ENCODE results near the gene SYTL3. TPM values are rescaled to one million over a fixed set of nuclear protein-coding genes. Genes with fewer than 3 reads are reported as not detected.

Gene SYTL3
- polyA plus RNA-seq, 1 of the 3 experiments (the other 2 are of a cell fraction): 2.3 TPM

DNA sequence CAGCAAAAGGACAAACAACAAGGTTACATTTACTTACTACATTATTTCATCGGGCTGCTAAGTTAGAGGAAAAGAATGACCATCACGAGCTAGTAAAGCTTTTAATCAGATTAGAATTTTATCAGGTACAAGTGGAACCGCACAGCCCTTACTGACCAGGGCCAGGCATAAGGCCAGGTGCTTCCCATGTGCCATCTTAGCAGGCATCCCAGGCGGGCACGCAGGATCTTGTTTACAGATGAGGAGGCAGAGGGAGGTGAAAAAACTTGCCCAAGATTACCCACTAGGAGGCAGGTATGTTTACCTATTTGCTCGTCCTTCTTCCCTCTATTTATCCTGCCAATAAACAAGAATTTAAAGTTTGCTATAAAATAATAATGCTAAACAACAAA is 158.6 kb downstream of the SYTL3 start:
- Histone ChIP-seq H3K9ac (no peak overlapping the region), H3K9me2 (no peaks in the 10 kb centered on the region), H2AFZ (ENCODE audit: low read depth) (no peak overlapping the region), H3F3A (replicated peaks; ENCODE audit: insufficient read depth) (peaks cover 3% of the 10 kb centered on the region), H3K27ac (ENCODE audit: low read depth in 2 of 2, low read length in 1 of 2) (no peak overlapping the region), H4K20me1 (ENCODE audit: insufficient read depth) (peaks cover 9% of the 10 kb centered on the region), H3K4me1 (ENCODE audit: control insufficient read depth in 1 of 2, insufficient read depth in 2 of 2, low read depth in 1 of 2, low read length in 1 of 2) (peaks cover 4 to 9% of the 10 kb centered on the region in 2 experiments; a peak in 3 of 4 replicates), H3K4me3 (ENCODE audit: low read depth in 2 of 2, low read length in 1 of 2) (no peak overlapping the region), H3K36me3 (replicated peaks in 1 of 2; ENCODE audit: control insufficient read depth in 1 of 2, insufficient read depth in 2 of 2, low read length in 1 of 2) (peaks cover 18 to 31% of the 10 kb centered on the region in 2 experiments), H3K9me3 (no peaks in the 10 kb centered on the region; the same call in 1 of the 2 replicates), H3K4me2 (no peak overlapping the region), H3K79me2 (ENCODE audit: insufficient read depth) (peaks cover 95% of the 10 kb centered on the region), H3K27me3 (ENCODE audit: insufficient read depth) (no peaks in the 10 kb centered on the region)
- POLR2A ChIA-PET: no interaction called here
- TF ChIP-seq RFX5 (IDR thresholded peaks at IDR 0.05; ENCODE audit: low read length) (no peak), SMC3 (IDR thresholded peaks at IDR 0.05; ENCODE audit: low read depth, low read length) (no peak), MAX (IDR thresholded peaks at IDR 0.05; ENCODE audit: low read depth) (no peak), GATA2 (CRISPR knock-in tag; IDR thresholded peaks at IDR 0.05) (no peak), FOXJ3 (CRISPR knock-in tag; IDR thresholded peaks at IDR 0.05) (no peak), RAD21 (IDR thresholded peaks at IDR 0.05; ENCODE audit: low read length) (no peak)
- CTCF ChIA-PET: interaction anchor here (1.0 to 1.5 kb wide), 2 partner anchors 9 to 90 kb away, joined by 3 to 5 read pairs; no protein-coding TSS in a partner anchor
- WGBS (ENCODE audit: low lambda C conversion rate): 85% methylated on average over 6 of the region's 6 CpGs
- no peak for DNase-seq

DNA sequence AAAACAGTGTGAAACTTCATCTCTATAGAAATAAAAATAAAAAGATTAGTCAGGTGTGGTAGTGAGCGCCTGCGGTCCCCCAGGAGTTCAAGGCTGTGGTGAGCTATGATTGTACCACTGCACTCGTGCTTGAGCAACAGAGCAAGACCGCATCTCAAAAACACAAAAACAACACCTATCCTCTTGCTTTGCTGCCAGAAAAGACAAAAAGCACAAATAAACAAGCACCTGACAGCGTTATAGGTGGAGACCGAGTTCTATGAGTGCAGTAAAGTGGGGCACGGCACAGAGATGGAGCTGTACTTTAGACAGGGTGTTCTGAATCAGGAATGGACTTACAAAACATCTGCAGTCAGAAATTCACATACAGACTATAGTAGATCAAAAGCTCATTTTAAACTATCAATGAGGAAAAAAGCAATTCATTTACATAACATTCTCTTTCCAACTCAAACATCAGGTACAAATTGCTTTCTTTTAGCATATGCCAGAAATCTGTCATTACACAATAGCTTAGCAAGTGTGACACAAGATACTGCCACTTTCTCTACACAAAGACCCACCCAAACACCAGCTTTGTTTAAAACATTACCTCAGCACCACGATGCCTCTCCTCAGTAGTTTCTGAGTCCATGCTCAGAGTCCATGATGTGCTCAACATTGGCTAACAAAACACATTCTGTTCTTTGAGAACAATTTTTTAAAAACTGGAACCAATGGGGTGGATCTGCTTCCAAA is 159.3 kb downstream of the SYTL3 start:
- H3K9me2 ChIP-seq: no peaks in the 10 kb centered on the region
- H3K9ac ChIP-seq: no peak overlapping the region
- peaks cover 4 to 9% of the 10 kb centered on the region in 2 experiments; a peak in 3 of 4 replicates for H3K4me1 ChIP-seq (ENCODE audit: control insufficient read depth in 1 of 2, insufficient read depth in 2 of 2, low read depth in 1 of 2, low read length in 1 of 2)
- no peaks in the 10 kb centered on the region for H3K27me3 ChIP-seq (ENCODE audit: insufficient read depth)
- TF ChIP-seq TAF1 (IDR thresholded peaks at IDR 0.05; ENCODE audit: borderline replicate concordance, low read depth, low read length) (no peak), SMC3 (IDR thresholded peaks at IDR 0.05; ENCODE audit: low read depth, low read length) (no peak), RFX5 (IDR thresholded peaks at IDR 0.05; ENCODE audit: low read length) (no peak), RXRA (IDR thresholded peaks at IDR 0.05; ENCODE audit: borderline replicate concordance, low read depth) (no peak), SIN3A (IDR thresholded peaks at IDR 0.05; ENCODE audit: borderline replicate concordance, low read depth, low read length) (no peak), FOSL2 (IDR thresholded peaks at IDR 0.05; ENCODE audit: borderline replicate concordance, low read depth) (no peak), MAX (IDR thresholded peaks at IDR 0.05; ENCODE audit: low read depth) (no peak), REST (IDR thresholded peaks at IDR 0.05; ENCODE audit: low read depth, low read length) (no peak), MXI1 (IDR thresholded peaks at IDR 0.05; ENCODE audit: low read depth, low read length) (no peak), NFIC (IDR thresholded peaks at IDR 0.05; ENCODE audit: borderline replicate concordance) (no peak), JUND (IDR thresholded peaks at IDR 0.05) (no peak), USF2 (IDR thresholded peaks at IDR 0.05; ENCODE audit: borderline replicate concordance, low read depth, low read length) (no peak), GABPA (IDR thresholded peaks at IDR 0.05; ENCODE audit: low read depth) (no peak), POLR2AphosphoS5 (IDR thresholded peaks at IDR 0.05; ENCODE audit: low read depth, low read length) (no peak), TCF12 (IDR thresholded peaks at IDR 0.05) (no peak), TEAD4 (IDR thresholded peaks at IDR 0.05; ENCODE audit: borderline replicate concordance, insufficient read depth) (no peak)
- H3K36me3 ChIP-seq (replicated peaks in 1 of 2; ENCODE audit: control insufficient read depth in 1 of 2, insufficient read depth in 2 of 2, low read length in 1 of 2): peaks cover 24 to 32% of the 10 kb centered on the region in 2 experiments
- ChIA-PET POLR2A (no interaction called here), CTCF (no interaction called here)
- H3K79me2 ChIP-seq (ENCODE audit: insufficient read depth): peaks cover 96% of the 10 kb centered on the region
- no peak overlapping the region for H2AFZ ChIP-seq (ENCODE audit: low read depth)
- no peak overlapping the region for H3K4me3 ChIP-seq (ENCODE audit: low read depth in 2 of 2, low read length in 1 of 2)
- H3F3A ChIP-seq (replicated peaks; ENCODE audit: insufficient read depth): peaks cover 3% of the 10 kb centered on the region
- WGBS (ENCODE audit: low lambda C conversion rate): 92% methylated on average over 8 of the region's 8 CpGs
- no peak overlapping the region for H3K4me2 ChIP-seq
- H3K9me3 ChIP-seq: no peaks in the 10 kb centered on the region; the same call in 1 of the 2 replicates
- no peak for DNase-seq
- H4K20me1 ChIP-seq (ENCODE audit: insufficient read depth): peaks cover 12% of the 10 kb centered on the region
- H3K27ac ChIP-seq (ENCODE audit: low read depth in 2 of 2, low read length in 1 of 2): no peak overlapping the region
